AG09319 (cell line): ENCODE results near the gene PARD3.

Experiments
- DNase-seq: peaks from one replicate; pipeline ENCODE4 v3.0.0-alpha.2; 2010; ENCODE audit warnings: low read depth; ENCODE audit errors: extremely low read depth
- CTCF ChIP-seq: IDR thresholded peaks from 2 replicates; pipeline ENCODE4 v1.5.1; 2011; ENCODE audit warnings: low read depth, mild to moderate bottlenecking, inconsistent platforms, low read length, moderate library complexity

Gene PARD3

GRCh38 chr10:34590793-34591192 lies 224.3 kb downstream of the PARD3 start:
- DNase-seq = no peak
- no peak for TF ChIP-seq CTCF

- DNase-seq = no peak
- no peak for TF ChIP-seq CTCF
Measured at GRCh38 chr10:34589275-34589674, 225.8 kb downstream of the PARD3 start.

GRCh38 chr10:34587680-34588019 lies 227.4 kb downstream of the PARD3 start:
- TF ChIP-seq CTCF = no peak
- DNase-seq = no peak

GRCh38 chr10:34587002-34587679 lies 228.0 kb downstream of the PARD3 start:
- no peak for TF ChIP-seq CTCF
- no peak for DNase-seq

GRCh38 chr10:34585422-34586112 lies 229.5 kb downstream of the PARD3 start:
- TF ChIP-seq CTCF = no peak
- no peak for DNase-seq

GRCh38 chr10:34584164-34584563 lies 230.9 kb downstream of the PARD3 start:
- DNase-seq = peak; percentile 73
- TF ChIP-seq CTCF = no peak

GRCh38 chr10:34581801-34582532 lies 233.1 kb downstream of the PARD3 start:
- DNase-seq = no peak

More at GRCh38 chr10:34581801-34582532, 233.1 kb downstream of the PARD3 start:
- no peak for TF ChIP-seq CTCF
